Spleen (tissue), 11 donors: ENCODE measurements around the gene C12orf57. TPM values are rescaled to one million over a fixed set of nuclear protein-coding genes. Genes with fewer than 3 reads are reported as not detected.

Experiments used
- DNase-seq: peaks from one replicate; pipeline ENCODE4 v3.0.0-alpha.2; 2020
- H3K27ac ChIP-seq, 8 donors: fragments of 200-600 bp; sonication (generic) in 7 of 8; 1 replicate in 4 of 8; 2 replicates in 4 of 8; pipeline versions ENCODE4 v1.5.0 to v1.8.0; 2016 to 2021; ENCODE audit warnings: inconsistent platforms in 4 of 8, mild to moderate bottlenecking in 4 of 8, moderate library complexity in 1 of 8
- H3K27me3 ChIP-seq, 7 donors: fragments of 200-600 bp; sonication (generic) in 6 of 7; replicated peaks in 1 of 7; 1 replicate in 4 of 7; 2 replicates in 3 of 7; pipeline versions ENCODE4 v1.5.0 to v1.8.0; 2016 to 2021; ENCODE audit warnings: inconsistent platforms in 3 of 7, mild to moderate bottlenecking in 1 of 7
- H3K36me3 ChIP-seq, 6 donors: fragments of 200-600 bp; sonication (generic) in 5 of 6; 1 replicate in 4 of 6; 2 replicates in 2 of 6; pipeline versions ENCODE4 v1.5.0 to v1.8.0; 2016 to 2021; ENCODE audit warnings: inconsistent platforms in 2 of 6
- H3K4me1 ChIP-seq, 6 donors: fragments of 200-600 bp; sonication (generic) in 5 of 6; 1 replicate in 3 of 6; 2 replicates in 3 of 6; pipeline versions ENCODE4 v1.5.0 to v1.8.0; 2016 to 2021; ENCODE audit warnings: inconsistent platforms in 3 of 6
- H3K4me3 ChIP-seq, 8 donors: fragments of 200-600 bp; sonication (generic) in 7 of 8; 1 replicate in 4 of 8; 2 replicates in 4 of 8; pipeline versions ENCODE4 v1.5.0 to v1.8.0; 2016 to 2021; ENCODE audit warnings: inconsistent platforms in 4 of 8, mild to moderate bottlenecking in 4 of 8, moderate library complexity in 2 of 8
- H3K9me3 ChIP-seq, 8 donors: fragments of 200-600 bp; sonication (generic) in 7 of 8; 1 replicate in 4 of 8; 2 replicates in 4 of 8; pipeline versions ENCODE4 v1.5.0 to v1.8.0; 2016 to 2021; ENCODE audit warnings: inconsistent platforms in 4 of 8
- CTCF ChIP-seq, 11 experiments: fragments of 200-600 bp in 7 of 11; fragments of 450-650 bp in 4 of 11; sonication (generic) in 4 of 11; IDR thresholded peaks in 8 of 11; conservative IDR thresholded peaks in 3 of 11; 1 replicate in 7 of 11; 2 replicates in 4 of 11; pipeline versions ENCODE4 v1.4.0 to v1.8.0; 2016 to 2021; ENCODE audit warnings: antibody characterized with exemption in 11 of 11, inconsistent platforms in 4 of 11, mild to moderate bottlenecking in 1 of 11
- POLR2A ChIP-seq, 3 donors: fragments of 450-650 bp; IDR thresholded peaks; one replicate each; pipeline ENCODE4 v1.5.1; 2017; ENCODE audit warnings: antibody characterized with exemption in 3 of 3, mild to moderate bottlenecking in 1 of 3
- POLR2AphosphoS5 ChIP-seq, 3 donors: sonication (generic); formaldehyde crosslinking; IDR thresholded peaks; one replicate each; pipeline ENCODE4 v1.5.1; 2017; ENCODE audit warnings: antibody characterized with exemption in 3 of 3
- WGBS, 5 donors: extraction: QIAGEN DNeasy Blood & Tissue Kit in 3 of 5; methylation state at CpG; one replicate each; pipeline versions ENCODE4 v1.1.5 to v1.1.7; 2013 to 2018; 5-methylcytosine and 5-hydroxymethylcytosine counted together
- intact Hi-C: fragments of 100-400 bp; cut with DNase I; formaldehyde crosslinking; loops from one replicate; pipeline ENCODE4 v1.15.0; 2023; ENCODE audit warnings: low total_unique reads
- polyA plus RNA-seq, 3 donors: library from polyadenylated mRNA; stranded (reverse); fragments of 200-250 nt; gene quantifications; one replicate each; pipeline ENCODE4 v1.2.1, GENCODE V29; 2013
- total RNA-seq, 7 donors: library from RNA; depleted of rRNA in 3 of 7; stranded (reverse); fragments of >200 nt in 3 of 7; fragmentation: NEBNext Ultra II Directional in 4 of 7; extraction: Animal tissue kit (Norgen Biotek cat#: 25700) in 4 of 7; gene quantifications; one replicate each; pipeline versions ENCODE4 v1.1.0 to v1.2.1, GENCODE V29; 2016 to 2021
- donor health status: healthy with polysubstance abuse.
- donor health status: DM: no; HTN: no; CAD: no; lungs with moderate emphysema.
- donor health status: DM: no; HTN: no; CAD: no.
- donor health status: Bipolar disorder and iron deficiency.
- donor health status: healthy.
- donor health status: DM: no; HTN: no; CAD: no.
- donor health status: DM: yes; HTN: yes; CAD: no.

Gene C12orf57
- total and polyA plus RNA-seq, 10 donors = 79.2 to 364 (median 212) TPM

- peaks cover 0 to 21% (median 10%) of the 10 kb centered on the region in 6 donors for H3K36me3 ChIP-seq
- intact Hi-C loops = no loop called here
- WGBS, 5 donors = 61 to 74% (median 69%) methylated on average over 7 of the region's 7 CpGs
- H3K27me3 ChIP-seq = peaks cover 0 to 18% (median 0%) of the 10 kb centered on the region in 7 donors
- TF ChIP-seq POLR2A (IDR thresholded peaks at IDR 0.05) = no peak
- peak in 1 of 3 donors; percentile 6 for TF ChIP-seq POLR2AphosphoS5 (IDR thresholded peaks at IDR 0.05)
- TF ChIP-seq CTCF (IDR thresholded peaks at IDR 0.05 in 8 of 11, conservative IDR thresholded peaks at IDR 0.05 in 3 of 11) = no peak
- peaks cover 30 to 94% (median 73%) of the 10 kb centered on the region in 6 donors for H3K4me1 ChIP-seq
- no peaks in the 10 kb centered on the region for H3K9me3 ChIP-seq
- H3K4me3 ChIP-seq = peak overlapping the region; percentile 47 to 85 (median 58)
- peak; percentile 32 for DNase-seq
- peak overlapping the region; percentile 7 to 96 (median 90) for H3K27ac ChIP-seq
Observed at GRCh38 chr12:6929466-6930452, 14.1 kb upstream of the C12orf57 start.

GRCh38 chr12:6932766-6933165 lies 11.1 kb upstream of the C12orf57 start:
- H3K27ac ChIP-seq = peak overlapping the region in 5 of 8 donors; percentile 29 to 98 (median 61)
- no peak for TF ChIP-seq CTCF (IDR thresholded peaks at IDR 0.05 in 8 of 11, conservative IDR thresholded peaks at IDR 0.05 in 3 of 11)
- TF ChIP-seq POLR2AphosphoS5 (IDR thresholded peaks at IDR 0.05) = no peak
- no peak for TF ChIP-seq POLR2A (IDR thresholded peaks at IDR 0.05)
- H3K27me3 ChIP-seq = peaks cover 0 to 8% (median 0%) of the 10 kb centered on the region in 7 donors
- peaks cover 33 to 95% (median 73%) of the 10 kb centered on the region in 6 donors for H3K4me1 ChIP-seq
- H3K4me3 ChIP-seq = no peak overlapping the region
- intact Hi-C loops = no loop called here
- H3K36me3 ChIP-seq = peaks cover 0 to 42% (median 21%) of the 10 kb centered on the region in 6 donors
- H3K9me3 ChIP-seq = no peaks in the 10 kb centered on the region
- no peak for DNase-seq
- 38 to 84% (median 63%) methylated on average over 1 of the region's 1 CpG for WGBS, 5 donors

GRCh38 chr12:6934110-6934509 lies 9.7 kb upstream of the C12orf57 start:
- no peak for TF ChIP-seq POLR2A (IDR thresholded peaks at IDR 0.05)
- peak; percentile 42 to 59 (median 54) for TF ChIP-seq POLR2AphosphoS5 (IDR thresholded peaks at IDR 0.05)
- no peak for TF ChIP-seq CTCF (IDR thresholded peaks at IDR 0.05 in 8 of 11, conservative IDR thresholded peaks at IDR 0.05 in 3 of 11)
- H3K27me3 ChIP-seq = no peaks in the 10 kb centered on the region
- intact Hi-C loops = no loop called here
- H3K9me3 ChIP-seq = no peaks in the 10 kb centered on the region
- peak overlapping the region; percentile 29 to 98 (median 58) for H3K27ac ChIP-seq
- peaks cover 35 to 97% (median 77%) of the 10 kb centered on the region in 6 donors for H3K4me1 ChIP-seq
- 43 to 75% (median 51%) methylated on average over 8 of the region's 8 CpGs for WGBS, 5 donors
- no peak overlapping the region for H3K4me3 ChIP-seq
- peaks cover 0 to 42% (median 21%) of the 10 kb centered on the region in 6 donors for H3K36me3 ChIP-seq
- no peak for DNase-seq
